ENCODE measurements around the gene ATP13A1.

ATP13A1 gene

GRCh38 chr19:19662871-19663255 is 613 bp downstream of the ATP13A1 start:
- DNase-seq (ENCODE audit: low spot score), result no peak

GRCh38 chr19:19662344-19662743 is 1.1 kb downstream of the ATP13A1 start:
- DNase-seq (ENCODE audit: low spot score), result no peak

GRCh38 chr19:19661675-19662251 is 1.7 kb downstream of the ATP13A1 start:
- peak; percentile 23 for DNase-seq (ENCODE audit: low spot score)

GRCh38 chr19:19661141-19661674 is 2.3 kb downstream of the ATP13A1 start:
- DNase-seq (ENCODE audit: low spot score), result no peak

- no peak for DNase-seq (ENCODE audit: low spot score)
These were observed 3.7 kb downstream of the ATP13A1 start for GRCh38 chr19:19659646-19660245.

- no peak for DNase-seq (ENCODE audit: low spot score)
These were observed 6.1 kb downstream of the ATP13A1 start for GRCh38 chr19:19657397-19657783.

GRCh38 chr19:19656451-19657396 is 6.8 kb downstream of the ATP13A1 start:
- no peak for DNase-seq (ENCODE audit: low spot score)

GRCh38 chr19:19655641-19656343 is 7.7 kb downstream of the ATP13A1 start:
- no peak for DNase-seq (ENCODE audit: low spot score)

- no peak for DNase-seq (ENCODE audit: low spot score)
These were observed 8.4 kb downstream of the ATP13A1 start for GRCh38 chr19:19655051-19655594.

GRCh38 chr19:19654441-19654840 is 9.0 kb downstream of the ATP13A1 start:
- no peak for DNase-seq (ENCODE audit: low spot score)

GRCh38 chr19:19653597-19654147 is 9.8 kb downstream of the ATP13A1 start:
- DNase-seq (ENCODE audit: low spot score), result no peak

- DNase-seq (ENCODE audit: low spot score), result no peak
These were observed 10.8 kb downstream of the ATP13A1 start for GRCh38 chr19:19652482-19653295.

- DNase-seq (ENCODE audit: low spot score), result no peak
These were observed 12.4 kb downstream of the ATP13A1 start for GRCh38 chr19:19651076-19651475.

- no peak for DNase-seq (ENCODE audit: low spot score)
These were observed 13.1 kb downstream of the ATP13A1 start for GRCh38 chr19:19650331-19650730.

- DNase-seq (ENCODE audit: low spot score), result no peak
These were observed 13.9 kb downstream of the ATP13A1 start for GRCh38 chr19:19649580-19649995.

GRCh38 chr19:19649155-19649554 is 14.3 kb downstream of the ATP13A1 start:
- no peak for DNase-seq (ENCODE audit: low spot score)

GRCh38 chr19:19647037-19647835 is 16.2 kb downstream of the ATP13A1 start:
- no peak for DNase-seq (ENCODE audit: low spot score)

GRCh38 chr19:19645233-19645870 is 18.1 kb downstream of the ATP13A1 start:
- no peak for DNase-seq (ENCODE audit: low spot score)

- no peak for DNase-seq (ENCODE audit: low spot score)
These were observed 19.5 kb downstream of the ATP13A1 start for GRCh38 chr19:19644054-19644388.
